H1 (cell line): ENCODE data around the gene OBSCN. TPM values are rescaled to one million over a fixed set of nuclear protein-coding genes. Genes with fewer than 3 reads are reported as not detected.

Experiments used
- CTCF ChIA-PET: fragments of 300-600 bp; sonication (Branson Sonifier 250); formaldehyde crosslinking; loops from one replicate; lab custom pipeline; 2021; ENCODE audit not compliant: partially characterized antibody; lab: Charles Lee
- POLR2A ChIA-PET: fragments of 300-600 bp; sonication (Branson Sonifier 250); formaldehyde crosslinking; loops from one replicate; lab custom pipeline; 2021; ENCODE audit warnings: inconsistent platforms; ENCODE audit not compliant: partially characterized antibody; lab: Charles Lee
- DNase-seq, 2 experiments: peaks; one replicate each; pipeline versions ENCODE4 v3.0.0 to v3.0.0-alpha.2; 2010 to 2022; ENCODE audit warnings: low spot score in 2 of 2, low read depth in 1 of 2, mixed read lengths in 1 of 2
- FAIRE-seq: peaks from 2 replicates; lab custom pipeline; 2011; peaks lifted over from hg19 to GRCh38; lab: Jason Lieb, UNC
- H2AFZ ChIP-seq: 2 replicates; pipeline ENCODE4 v1.8.1; 2012; ENCODE audit warnings: low read length, inconsistent platforms
- H2AK5ac ChIP-seq: 2 replicates; pipeline ENCODE4 v1.6.1; 2013; ENCODE audit warnings: low read depth, low read length
- H2BK120ac ChIP-seq: replicated peaks from 2 replicates; pipeline ENCODE3; 2013; ENCODE audit warnings: low read depth, low read length, inconsistent platforms
- H2BK12ac ChIP-seq: 2 replicates; pipeline ENCODE4 v1.6.1; 2013; ENCODE audit warnings: low read depth, low read length
- H2BK15ac ChIP-seq: 2 replicates; pipeline ENCODE4 v1.6.1; 2013; ENCODE audit warnings: low read length
- H2BK20ac ChIP-seq: 2 replicates; pipeline ENCODE4 v1.6.1; 2013; ENCODE audit warnings: low read length
- H2BK5ac ChIP-seq: 2 replicates; pipeline ENCODE4 v1.6.1; 2013; ENCODE audit warnings: low read depth, low read length
- H3K14ac ChIP-seq: 2 replicates; pipeline ENCODE4 v1.6.1; 2013; ENCODE audit warnings: inconsistent platforms; ENCODE audit not compliant: insufficient read length
- H3K18ac ChIP-seq: 2 replicates; pipeline ENCODE4 v1.6.1; 2013; ENCODE audit warnings: low read length; ENCODE audit errors: extremely low read depth
- H3K23ac ChIP-seq: 2 replicates; pipeline ENCODE4 v1.6.1; 2013; ENCODE audit warnings: inconsistent platforms; ENCODE audit not compliant: insufficient read length
- H3K23me2 ChIP-seq: 2 replicates; pipeline ENCODE4 v1.6.1; 2013; ENCODE audit warnings: low read depth, low read length
- H3K27ac ChIP-seq: 2 replicates; pipeline ENCODE4 v1.6.1; 2011; ENCODE audit warnings: low read depth, low read length, inconsistent platforms
- H3K27me3 ChIP-seq, 4 experiments: replicated peaks in 1 of 4; 1 replicate in 1 of 4; 2 replicates in 3 of 4; pipeline versions ENCODE4 v1.6.1 to v1.8.1; 2011 to 2013; ENCODE audit warnings: low read length in 3 of 4, mild to moderate bottlenecking in 3 of 4, inconsistent platforms in 2 of 4, mixed read lengths in 2 of 4, moderate library complexity in 1 of 4; ENCODE audit not compliant: control insufficient read depth in 3 of 4, insufficient read depth in 3 of 4; ENCODE audit errors: extremely low read depth in 1 of 4
- H3K36me3 ChIP-seq, 4 experiments: 2 replicates each; pipeline versions ENCODE4 v1.6.1 to v1.8.1; 2011 to 2013; ENCODE audit warnings: mild to moderate bottlenecking in 4 of 4, low read length in 3 of 4, moderate library complexity in 2 of 4, control low read depth in 1 of 4, inconsistent platforms in 1 of 4; ENCODE audit not compliant: insufficient read depth in 4 of 4, control insufficient read depth in 2 of 4
- H3K4ac ChIP-seq: replicated peaks from 2 replicates; pipeline ENCODE3; 2013; ENCODE audit warnings: low read length, low read depth, mixed read lengths, inconsistent platforms; ENCODE audit not compliant: insufficient read length
- H3K4me1 ChIP-seq, 4 experiments: replicated peaks in 1 of 4; 1 replicate in 1 of 4; 2 replicates in 3 of 4; pipeline versions ENCODE4 v1.6.1 to v1.8.1; 2011 to 2013; ENCODE audit warnings: low read length in 3 of 4, inconsistent platforms in 2 of 4, mixed read lengths in 1 of 4; ENCODE audit not compliant: insufficient read depth in 4 of 4, control insufficient read depth in 3 of 4
- H3K4me2 ChIP-seq, 2 experiments: 2 replicates each; pipeline versions ENCODE4 v1.6.1 to v1.8.1; 2011 to 2013; ENCODE audit warnings: low read depth in 2 of 2, low read length in 2 of 2, control low read depth in 1 of 2, inconsistent platforms in 1 of 2, mild to moderate bottlenecking in 1 of 2; ENCODE audit not compliant: insufficient read depth in 1 of 2
- H3K4me3 ChIP-seq, 4 experiments: fragments of 200-600, 300-600 bp in 1 of 4; sonication (generic), shearing (Covaris generic), sonication (Bioruptor Twin) in 1 of 4; 2 replicates each; pipeline versions ENCODE4 v1.5.1 to v1.8.1; 2011 to 2016; ENCODE audit warnings: low read length in 4 of 4, low read depth in 3 of 4, control low read depth in 2 of 4, inconsistent platforms in 2 of 4, mild to moderate bottlenecking in 2 of 4, mixed read lengths in 1 of 4, moderate library complexity in 1 of 4; ENCODE audit not compliant: insufficient read depth in 2 of 4; ENCODE audit errors: extremely low read depth in 1 of 4
- H3K56ac ChIP-seq: replicated peaks from 2 replicates; pipeline ENCODE3; 2013; ENCODE audit warnings: low read depth, mild to moderate bottlenecking, mixed read lengths, low read length, inconsistent platforms; ENCODE audit not compliant: insufficient read length
- H3K79me1 ChIP-seq: 2 replicates; pipeline ENCODE4 v1.6.1; 2013; ENCODE audit warnings: low read depth, low read length, control low read depth
- H3K79me2 ChIP-seq, 2 experiments: 2 replicates each; pipeline versions ENCODE4 v1.6.1 to v1.8.1; 2012 to 2013; ENCODE audit warnings: low read length in 2 of 2, mild to moderate bottlenecking in 2 of 2, inconsistent platforms in 1 of 2; ENCODE audit not compliant: insufficient read depth in 2 of 2, control insufficient read depth in 1 of 2
- H3K9ac ChIP-seq, 4 experiments: replicated peaks in 1 of 4; 1 replicate in 1 of 4; 2 replicates in 3 of 4; pipeline versions ENCODE4 v1.6.1 to v1.8.1; 2011 to 2013; ENCODE audit warnings: low read depth in 3 of 4, low read length in 3 of 4, control low read depth in 2 of 4, mild to moderate bottlenecking in 2 of 4, moderate library complexity in 2 of 4, inconsistent platforms in 1 of 4; ENCODE audit errors: extremely low read depth in 1 of 4
- H3K9me3 ChIP-seq, 2 experiments: 2 replicates each; pipeline versions ENCODE4 v1.6.1 to v1.8.1; 2012 to 2013; ENCODE audit warnings: mild to moderate bottlenecking in 2 of 2, moderate library complexity in 2 of 2, control low read depth in 1 of 2, inconsistent platforms in 1 of 2, low read depth in 1 of 2, low read length in 1 of 2, mixed read lengths in 1 of 2; ENCODE audit not compliant: insufficient read depth in 2 of 2
- H4K20me1 ChIP-seq, 2 experiments: replicated peaks in 1 of 2; 2 replicates each; pipeline versions ENCODE3 to v1.8.1; 2011 to 2013; ENCODE audit warnings: inconsistent platforms in 2 of 2, low read length in 2 of 2, mild to moderate bottlenecking in 1 of 2; ENCODE audit not compliant: insufficient read depth in 2 of 2, control insufficient read depth in 1 of 2
- H4K5ac ChIP-seq: 2 replicates; pipeline ENCODE4 v1.6.1; 2013; ENCODE audit warnings: low read length, low read depth, mixed read lengths, inconsistent platforms; ENCODE audit not compliant: insufficient read length
- H4K8ac ChIP-seq: 2 replicates; pipeline ENCODE4 v1.8.0; 2013; ENCODE audit warnings: mild to moderate bottlenecking, moderate library complexity, low read length, inconsistent platforms; ENCODE audit not compliant: insufficient read depth; ENCODE audit errors: extremely low read depth
- H4K91ac ChIP-seq: replicated peaks from 2 replicates; pipeline ENCODE3; 2013; ENCODE audit warnings: low read length, mixed read lengths, inconsistent platforms; ENCODE audit not compliant: insufficient read length
- RNF2 ChIP-seq: fragments of 200-900, 300-1000 bp; sonication (generic); IDR thresholded peaks from 2 replicates; pipeline ENCODE4 v1.7.1; 2016; ENCODE audit warnings: borderline replicate concordance, low read depth, mild to moderate bottlenecking, antibody characterized with exemption, low read length; ENCODE audit not compliant: poor library complexity, severe bottlenecking; ENCODE audit errors: missing control alignments
- SIRT6 ChIP-seq: IDR thresholded peaks from one replicate; pipeline ENCODE4 v1.7.1; 2012; ENCODE audit warnings: low read length, inconsistent platforms
- WGBS, 2 experiments: shearing (Covaris generic) in 1 of 2; methylation state at CpG; one replicate each; pipeline versions ENCODE4 v1.1.6 to v1.1.7; 2013 to 2015; ENCODE audit warnings: low lambda C conversion rate in 2 of 2, mixed read lengths in 2 of 2, inconsistent platforms in 1 of 2, low coverage in 1 of 2, missing lambda C conversion rate in 1 of 2; ENCODE audit not compliant: insufficient replicate concordance in 2 of 2, insufficient coverage in 1 of 2, insufficient read length in 1 of 2; ENCODE audit errors: extremely low coverage in 1 of 2, missing lambda C conversion rate in 1 of 2; 5-methylcytosine and 5-hydroxymethylcytosine counted together
- polyA plus RNA-seq, 7 experiments: library from polyadenylated mRNA; depleted of rRNA in 3 of 7; stranded (reverse) in 5 of 7; unstranded in 2 of 7; fragments of >200 nt in 5 of 7; fragments of 200-250 nt in 2 of 7; gene quantifications; 1 replicate in 5 of 7; 2 replicates in 1 of 7; 4 replicates in 1 of 7; pipeline versions ENCODE4 v1.2.1 to v1.2.3, GENCODE V29; 2011 to 2013; ENCODE audit warnings: missing spikeins in 2 of 7, mixed read lengths in 2 of 7
- total RNA-seq: library from RNA; stranded (reverse); fragmentation: NEBNext Ultra II Directional; extraction: Animal tissue kit (Norgen Biotek cat#: 25700); gene quantifications from 2 replicates; pipeline ENCODE4 v1.2.1, GENCODE V29; 2021

Gene OBSCN
- total and polyA plus RNA-seq, 2 of the 8 experiments (the other 6 are each of a cell fraction or from before 2014, with no cell fraction given) = 7.5 to 28.4 TPM

DNA sequence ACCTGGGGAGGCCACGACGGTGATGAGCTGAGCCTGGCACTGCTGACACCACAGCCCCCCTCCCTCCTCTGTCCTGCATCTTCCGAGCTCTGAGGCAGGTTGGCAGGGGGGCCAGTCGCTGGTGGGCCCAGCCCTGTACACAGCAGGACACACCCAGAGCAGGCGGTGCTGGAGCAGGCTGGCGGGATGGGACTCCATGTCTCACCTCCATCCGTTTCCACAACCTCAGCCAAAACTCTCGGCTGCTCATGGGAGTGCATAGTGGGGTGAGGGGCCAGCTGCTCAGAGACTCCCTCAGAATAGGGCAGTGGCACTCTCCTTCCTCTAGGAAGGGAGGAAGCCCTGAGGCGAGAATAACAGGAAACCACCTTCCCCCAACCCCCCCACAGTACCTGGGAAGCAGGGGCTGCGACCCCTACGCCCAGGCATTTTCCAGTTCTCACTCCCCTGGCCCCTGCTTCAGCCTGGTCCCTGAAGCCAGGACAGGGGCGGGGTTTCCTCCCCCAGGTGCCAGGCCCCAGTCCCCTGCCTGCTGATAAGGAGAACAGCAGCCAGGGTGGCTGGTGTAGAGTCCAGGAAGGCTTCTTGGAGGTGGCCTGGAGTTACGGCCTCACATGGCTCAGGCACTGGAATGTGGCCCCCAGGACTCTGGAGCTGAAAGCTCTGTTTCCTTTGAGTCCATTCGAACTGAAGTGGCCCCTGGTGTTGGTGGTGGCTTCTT lies 45.4 kb upstream of the OBSCN start:
- no peaks in the 10 kb centered on the region for H3K9me3 ChIP-seq
- peak overlapping the region; percentile 44; the same call in 1 of the 2 replicates for H2BK5ac ChIP-seq
- H2BK120ac ChIP-seq = no peak overlapping the region
- FAIRE-seq = no peak
- TF ChIP-seq SIRT6 = no peak
- TF ChIP-seq RNF2 = no peak
- H3K23ac ChIP-seq = no peak overlapping the region
- H3K4ac ChIP-seq = no peak overlapping the region
- no peak overlapping the region for H3K56ac ChIP-seq
- no peak overlapping the region; the same call in 1 of the 2 replicates for H4K8ac ChIP-seq
- peaks cover 0 to 12% (median 8%) of the 10 kb centered on the region in 4 experiments; a peak in 6 of 7 replicates for H3K4me1 ChIP-seq
- H3K18ac ChIP-seq = no peak overlapping the region
- DNase-seq = no peak
- no peak overlapping the region for H2AFZ ChIP-seq
- H3K23me2 ChIP-seq = peaks cover 6% of the 10 kb centered on the region; the same call in 1 of the 2 replicates
- H2BK15ac ChIP-seq = 0 out of 2 replicates have a peak overlapping the region, but pooled peaks have one; percentile 81
- no peak overlapping the region for H3K4me3 ChIP-seq
- ChIA-PET CTCF (interaction anchor here (0.9 to 1.8 kb wide), 4 partner anchors 11 to 157 kb away, joined by 3 to 7 read pairs (median 3); no protein-coding TSS in a partner anchor), POLR2A (interaction anchor here (1.0 to 6.5 kb wide), 4 partner anchors 9 to 22 kb away, joined by 3 to 44 read pairs (median 16); partner anchors contain the start of genes GJC2 and GUK1)
- no peak overlapping the region for H4K91ac ChIP-seq
- H3K9ac ChIP-seq = no peak overlapping the region
- H2AK5ac ChIP-seq = no peak overlapping the region
- no peak overlapping the region for H4K5ac ChIP-seq
- H4K20me1 ChIP-seq = peaks cover 0 to 2% of the 10 kb centered on the region in 2 experiments
- H3K4me2 ChIP-seq = no peak overlapping the region
- no peaks in the 10 kb centered on the region for H3K79me1 ChIP-seq
- H3K27me3 ChIP-seq = peaks cover 0 to 3% (median 0%) of the 10 kb centered on the region in 4 experiments; a peak in 4 of 7 replicates
- H3K36me3 ChIP-seq = no peaks in the 10 kb centered on the region
- H3K27ac ChIP-seq = no peak overlapping the region
- H3K79me2 ChIP-seq = peaks cover 0 to 9% of the 10 kb centered on the region in 2 experiments; a peak in 1 of 4 replicates
- H2BK20ac ChIP-seq = no peak overlapping the region
- no peak overlapping the region for H3K14ac ChIP-seq
- H2BK12ac ChIP-seq = 0 out of 2 replicates have a peak overlapping the region, but pooled peaks have one; percentile 60
- 84% methylated on average over 12 of the region's 14 CpGs; no CpG with 5 or more reads in 1 of the 2 experiments for WGBS, 2 experiments
